AG08396 (cell line): ENCODE measurements around the gene PVALEF.

Source experiments
- DNase-seq: peaks from one replicate; pipeline ENCODE4 v3.0.0; 2012; ENCODE audit warnings: low spot score, mixed read lengths

Gene PVALEF

GRCh38 chr17:81183316-81183715 lies 18.0 kb downstream of the PVALEF start:
- no peak for DNase-seq

- no peak for DNase-seq
Observed at GRCh38 chr17:81183807-81184206, 18.5 kb downstream of the PVALEF start.

- DNase-seq: no peak
Observed at GRCh38 chr17:81184555-81184954, 19.2 kb downstream of the PVALEF start.

- DNase-seq: no peak
Observed at GRCh38 chr17:81186203-81186602, 20.9 kb downstream of the PVALEF start.

- no peak for DNase-seq
Observed at GRCh38 chr17:81187120-81187519, 21.8 kb downstream of the PVALEF start.

- DNase-seq: no peak
Observed at GRCh38 chr17:81187586-81188490, 22.5 kb downstream of the PVALEF start.

GRCh38 chr17:81188491-81188840 lies 23.2 kb downstream of the PVALEF start:
- DNase-seq: no peak

GRCh38 chr17:81189016-81189415 lies 23.7 kb downstream of the PVALEF start:
- DNase-seq: no peak

GRCh38 chr17:81189670-81190530 lies 24.6 kb downstream of the PVALEF start:
- no peak for DNase-seq

- DNase-seq: no peak
Observed at GRCh38 chr17:81190591-81190990, 25.3 kb downstream of the PVALEF start.

GRCh38 chr17:81191116-81191515 lies 25.8 kb downstream of the PVALEF start:
- DNase-seq: no peak

GRCh38 chr17:81191646-81192045 lies 26.3 kb downstream of the PVALEF start:
- no peak for DNase-seq

- no peak for DNase-seq
Observed at GRCh38 chr17:81192386-81193050, 27.2 kb downstream of the PVALEF start.

- DNase-seq: no peak
Observed at GRCh38 chr17:81193051-81193410, 27.7 kb downstream of the PVALEF start.

GRCh38 chr17:81193470-81194224 lies 28.3 kb downstream of the PVALEF start:
- no peak for DNase-seq

GRCh38 chr17:81194225-81194760 lies 29.0 kb downstream of the PVALEF start:
- no peak for DNase-seq

GRCh38 chr17:81194941-81195901 lies 29.9 kb downstream of the PVALEF start:
- DNase-seq: no peak

GRCh38 chr17:81195941-81196495 lies 30.7 kb downstream of the PVALEF start:
- no peak for DNase-seq

- DNase-seq: no peak
Observed at GRCh38 chr17:81196505-81197408, 31.4 kb downstream of the PVALEF start.
